T-helper 1 cell (primary cell): ENCODE data around the gene FRZB.

Experiments used
- DNase-seq, 5 donors: peaks; one replicate each; pipeline ENCODE4 v3.0.0-alpha.2; 2012 to 2020

FRZB gene

DNA sequence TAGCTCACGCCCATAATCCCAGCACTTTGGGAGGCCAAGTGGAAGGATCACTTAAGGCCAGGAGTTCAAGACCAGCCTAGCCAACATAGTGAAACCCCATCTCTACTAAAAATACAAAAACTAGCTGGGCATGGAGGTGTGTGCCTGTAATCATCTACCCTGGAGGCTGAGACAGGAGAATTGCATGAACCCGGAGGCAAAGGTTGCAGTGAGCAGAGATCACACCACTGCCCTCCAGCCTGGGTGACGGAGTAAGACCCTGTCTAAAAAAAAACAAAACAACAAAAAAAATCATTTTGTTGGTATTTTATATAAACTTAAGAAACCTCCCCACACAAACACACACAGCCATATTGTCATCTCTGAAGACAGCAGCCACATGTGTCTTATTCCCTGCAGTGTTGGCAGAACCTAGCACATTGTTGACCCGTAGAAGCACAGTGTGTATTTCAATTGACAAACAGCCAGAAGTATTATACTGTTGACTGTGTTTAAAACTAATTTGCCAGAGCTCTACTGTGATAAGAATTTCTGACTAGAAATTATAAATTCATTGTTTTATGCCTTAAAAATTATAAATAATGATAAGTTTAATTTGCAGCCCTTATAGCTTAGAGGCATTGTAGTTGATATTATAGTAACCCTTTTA is 82.3 kb downstream of the FRZB start:
- no peak for DNase-seq
